Left ventricle myocardium superior (tissue), 1 donor: ENCODE measurements around the gene PRRT1B. TPM values are rescaled to one million over a fixed set of nuclear protein-coding genes. Genes with fewer than 3 reads are reported as not detected.
"Not testable (repeated sequence)": the region's sequence is repeated elsewhere in the genome, so short reads cannot be mapped to it uniquely, and the experiment has no call there.

Source experiments
- ATAC-seq: fragments of 200-7000 bp; cut with Tn5 transposase; one replicate; pipeline ENCODE4 v1.9.1; 2020; ENCODE audit warnings: mild to moderate bottlenecking, moderate library complexity
- DNase-seq: peaks from one replicate; pipeline ENCODE4 v3.0.0-alpha.2; 2020
- intact Hi-C: fragments of 100-400 bp; cut with micrococcal nuclease; formaldehyde crosslinking; loops from one replicate; pipeline ENCODE4 v1.11.0; 2022
- long read RNA-seq: library from polyadenylated mRNA; unstranded; transcript quantifications from one replicate; pipeline ENCODE4 v2.0.0, GENCODE V29; 2021
- total RNA-seq: library from RNA; stranded (reverse); fragmentation: NEBNext Ultra II Directional; extraction: Animal tissue kit (Norgen Biotek cat#: 25700); gene quantifications from one replicate; pipeline ENCODE4 v1.2.1, GENCODE V29; 2021
- donor health status: DM: no; HTN: yes; CAD: no; lungs with severe emphysema.

The PRRT1B gene
- not detected for total RNA-seq
- long read RNA-seq, result 0 reads

- DNase-seq (no peak), ATAC-seq (peak; percentile 28)
- intact Hi-C loops, result no loop called here
Observed at GRCh38 chr9:131545003-131545785, at the start of gene PRRT1B. Gene PRRT1B (plus strand): TSS chr9:131545523. CDS start chr9:131545616, 93 bp downstream.

GRCh38 chr9:131495785-131496184, 49.5 kb upstream of the PRRT1B start:
- ATAC-seq, result no peak
- DNase-seq, result no peak
- intact Hi-C loops, result no loop called here

DNA sequence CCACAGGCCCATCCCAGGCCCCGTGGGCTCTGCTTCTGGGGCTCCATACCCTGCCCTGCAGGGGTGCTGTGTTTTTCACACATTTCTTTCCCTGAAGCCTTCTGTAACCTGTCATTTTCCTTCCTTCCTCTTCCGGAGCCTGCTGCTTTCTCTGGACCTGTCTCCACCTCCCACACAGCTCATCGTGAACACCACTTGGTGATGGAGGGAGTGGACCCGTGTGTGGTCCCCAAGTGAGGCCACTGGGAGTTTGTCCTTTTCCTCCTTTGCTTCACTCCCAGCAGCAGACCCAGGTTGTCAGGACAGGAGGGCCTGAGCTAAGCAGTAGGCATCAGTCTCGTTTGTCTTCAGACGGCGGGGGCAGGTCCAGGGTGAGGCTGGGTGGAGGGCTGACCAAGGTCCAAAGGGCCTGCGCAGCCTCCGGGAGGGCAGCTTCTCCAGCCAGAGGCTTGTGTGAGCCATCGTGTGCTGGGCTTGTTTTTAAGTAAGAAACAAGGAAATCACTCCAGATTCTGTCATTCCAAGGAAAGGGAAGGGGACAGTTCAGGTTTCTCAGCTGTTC, 48.4 kb upstream of the PRRT1B start:
- DNase-seq (no peak), ATAC-seq (no peak)
- intact Hi-C loops, result no loop called here

DNA sequence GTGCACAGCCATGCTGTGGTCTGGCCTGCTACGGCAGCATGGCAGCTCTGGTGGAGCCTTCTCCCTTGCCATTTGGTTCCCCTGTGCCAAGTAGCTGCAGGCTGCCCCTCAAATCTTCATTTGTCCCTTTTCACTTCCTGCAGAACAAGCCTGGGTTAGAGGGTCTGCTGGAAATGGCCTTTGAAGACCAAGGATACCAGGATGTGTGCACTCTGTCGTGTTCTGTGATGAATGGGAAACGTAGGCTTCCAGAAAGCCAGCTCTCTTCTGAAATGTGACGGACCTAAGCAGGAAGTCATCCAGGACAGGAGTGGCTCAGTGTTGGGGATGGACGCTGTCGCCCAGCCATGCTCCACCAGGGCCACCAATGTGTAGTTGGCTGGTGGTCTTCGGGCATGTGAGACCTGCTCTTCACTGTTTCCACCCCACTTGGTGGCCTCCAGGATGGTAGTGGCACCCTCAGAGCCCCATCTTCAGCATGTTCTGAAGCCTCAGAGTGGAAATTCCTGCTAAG, 46.0 kb upstream of the PRRT1B start:
- DNase-seq, result no peak
- ATAC-seq, result no peak
- intact Hi-C loops, result no loop called here

DNA sequence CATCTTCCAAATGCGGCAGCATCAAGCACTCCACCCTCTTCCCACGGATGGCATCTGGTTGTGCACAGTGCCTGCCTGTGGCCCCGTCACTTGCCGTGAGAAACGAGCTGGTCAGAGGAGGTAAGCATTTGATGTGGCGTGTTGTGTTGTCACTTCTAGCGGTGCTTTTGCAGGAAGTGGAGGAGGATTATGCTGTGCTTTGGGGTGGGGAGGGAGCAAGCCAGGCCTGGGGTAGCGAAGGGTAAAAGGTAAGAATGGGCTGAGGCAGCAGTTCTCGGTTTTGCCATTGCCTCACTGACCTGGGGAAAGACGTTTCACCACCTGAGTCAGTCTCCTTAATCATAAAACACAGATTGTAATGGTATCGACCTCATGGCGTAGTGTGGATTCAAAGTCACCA, 44.9 kb upstream of the PRRT1B start:
- ATAC-seq (no peak), DNase-seq (no peak)
- intact Hi-C loops, result no loop called here

DNA sequence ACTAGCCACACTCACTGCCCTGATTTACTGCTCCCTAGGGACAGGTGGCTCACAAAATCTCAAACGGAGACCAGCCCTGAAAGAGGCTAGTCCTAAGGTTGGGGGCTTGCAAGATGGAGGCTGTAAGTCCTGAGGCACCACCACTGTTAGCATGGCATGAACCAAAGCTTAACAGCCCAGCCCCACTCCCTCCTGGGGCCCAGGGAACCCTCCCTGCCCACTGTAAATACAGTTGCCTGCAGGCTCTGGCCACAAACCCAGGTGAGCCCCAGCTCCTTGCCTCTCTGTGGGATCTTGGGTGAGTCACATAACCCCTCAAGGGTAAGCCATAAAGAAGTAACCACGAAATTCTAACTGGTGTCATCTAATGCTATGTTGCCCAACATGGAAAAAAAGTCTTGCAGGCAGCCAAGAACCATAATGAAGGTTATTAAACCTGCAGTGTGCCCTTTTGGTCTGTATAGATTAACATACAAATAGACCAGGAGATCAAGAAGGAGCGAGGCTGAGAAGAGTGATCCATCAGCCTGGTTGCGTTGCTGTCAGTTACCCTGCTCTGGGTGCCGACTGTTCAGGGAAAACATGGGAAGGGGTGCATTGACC, 44.3 kb upstream of the PRRT1B start:
- DNase-seq, result no peak
- ATAC-seq, result no peak
- intact Hi-C loops, result no loop called here

DNA sequence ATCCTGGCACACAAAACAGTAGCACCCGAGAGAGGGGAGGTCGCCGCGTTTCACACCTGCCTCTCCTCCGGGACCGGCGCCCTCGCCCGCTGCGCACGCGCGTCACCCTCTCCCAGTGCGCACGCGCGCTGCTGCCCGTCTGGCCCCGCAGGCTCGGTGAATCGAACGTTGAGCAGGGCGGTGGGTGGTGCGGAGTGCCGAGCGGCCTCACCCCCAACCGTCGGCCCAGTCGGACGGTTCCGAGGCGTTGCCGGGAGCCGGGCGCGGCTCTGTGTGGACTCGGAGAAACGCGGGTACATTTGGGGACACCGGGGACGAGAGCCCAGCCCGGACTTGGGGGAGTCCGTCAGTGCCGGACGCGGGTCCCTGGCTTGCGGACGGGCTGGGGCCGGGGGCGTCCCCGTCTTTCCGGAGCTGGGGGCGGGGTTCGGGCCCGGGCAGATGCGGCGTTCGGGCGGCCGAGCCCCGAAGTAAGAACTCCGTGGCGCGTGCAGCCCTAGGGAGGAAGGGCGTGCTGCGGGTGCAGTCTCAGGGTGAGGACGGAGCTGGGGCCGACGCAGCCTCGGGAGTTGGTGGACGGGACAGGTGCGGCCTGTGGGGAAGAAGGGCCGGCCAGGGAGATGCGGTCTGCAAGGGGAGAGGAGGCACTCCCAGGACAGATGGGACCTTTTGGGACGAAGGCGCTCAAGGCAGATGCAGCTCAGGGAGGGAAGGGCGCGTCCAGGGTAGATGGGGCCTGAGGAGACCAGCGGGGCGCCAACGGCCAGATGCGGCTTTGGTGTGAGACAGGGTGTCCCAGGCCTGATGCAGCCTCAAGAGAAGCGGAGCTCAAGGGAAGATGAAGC, 42.3 kb upstream of the PRRT1B start, which contains the start of gene POMT1:
POMT1 (plus strand) TSS at position 138 of the 845 bp plus-strand sequence. CDS start 1,301 bp downstream, outside the sequence.
- DNase-seq, result peak; percentile 94
- intact Hi-C loops, result no loop called here
- peak; percentile 96 for ATAC-seq

GRCh38 chr9:131503626-131504465, 41.5 kb upstream of the PRRT1B start:
- intact Hi-C loops, result no loop called here
- DNase-seq (no peak), ATAC-seq (peak; percentile 1)

DNA sequence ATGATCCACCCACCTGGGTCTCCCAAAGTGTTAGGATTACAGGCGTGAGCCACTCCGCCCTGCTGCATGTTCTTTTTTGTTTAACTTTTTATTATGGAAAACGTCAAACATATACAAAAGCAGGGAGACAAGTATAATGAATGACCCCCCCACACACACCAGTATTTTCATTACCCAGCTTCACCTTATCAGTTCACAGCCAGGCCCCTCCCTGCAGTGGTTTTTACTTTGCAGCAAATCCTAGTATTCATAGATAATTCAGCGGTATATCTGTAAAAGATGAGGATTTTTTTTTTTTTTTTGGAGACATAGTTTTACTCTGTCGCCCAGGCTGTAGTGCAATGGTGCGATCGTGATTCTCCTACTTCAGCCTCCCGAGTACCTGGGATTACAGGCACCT, 40.3 kb upstream of the PRRT1B start:
- DNase-seq (no peak), ATAC-seq (no peak)
- intact Hi-C loops, result no loop called here

GRCh38 chr9:131511416-131511815, 33.9 kb upstream of the PRRT1B start:
- ATAC-seq, result no peak
- no peak for DNase-seq
- intact Hi-C loops, result no loop called here

DNA sequence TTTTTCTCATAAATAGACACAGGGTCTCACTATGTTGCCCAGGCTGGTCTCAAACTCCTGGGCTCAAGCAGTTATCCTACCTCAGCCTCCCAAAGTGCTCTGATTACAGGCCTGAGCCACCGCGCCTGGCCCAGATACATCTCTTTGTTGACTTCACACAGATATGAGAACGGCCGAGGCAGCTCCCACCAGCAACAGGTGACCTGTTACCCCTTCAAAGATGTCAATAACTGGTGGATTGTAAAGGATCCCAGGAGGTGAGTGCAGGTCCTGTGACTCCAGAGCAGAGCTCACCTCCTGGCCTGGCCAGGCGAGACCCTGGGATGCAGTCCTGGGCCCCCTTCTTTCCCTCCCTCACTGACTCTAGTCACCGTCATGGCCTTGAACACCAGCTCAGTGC, 33.4 kb upstream of the PRRT1B start:
- intact Hi-C loops, result no loop called here
- DNase-seq (no peak), ATAC-seq (no peak)

DNA sequence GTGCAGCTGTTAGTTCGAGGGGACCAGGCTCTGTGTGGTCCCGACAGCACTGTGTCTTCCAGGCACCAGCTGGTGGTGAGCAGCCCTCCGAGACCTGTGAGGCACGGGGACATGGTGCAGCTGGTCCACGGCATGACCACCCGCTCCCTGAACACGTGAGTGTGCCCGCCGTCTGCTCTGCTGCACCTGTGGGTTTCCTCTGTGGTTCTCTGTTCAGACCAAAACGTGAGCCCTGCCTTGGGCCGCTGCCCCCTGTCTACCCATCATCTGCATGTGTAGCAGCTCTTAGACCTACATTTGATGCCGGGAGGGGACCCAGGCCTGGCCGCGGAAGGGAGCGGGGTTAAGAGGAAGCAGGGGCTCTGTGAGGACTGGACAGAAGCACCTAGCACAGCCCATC, 32.1 kb upstream of the PRRT1B start:
- intact Hi-C loops, result no loop called here
- DNase-seq (no peak), ATAC-seq (no peak)

DNA sequence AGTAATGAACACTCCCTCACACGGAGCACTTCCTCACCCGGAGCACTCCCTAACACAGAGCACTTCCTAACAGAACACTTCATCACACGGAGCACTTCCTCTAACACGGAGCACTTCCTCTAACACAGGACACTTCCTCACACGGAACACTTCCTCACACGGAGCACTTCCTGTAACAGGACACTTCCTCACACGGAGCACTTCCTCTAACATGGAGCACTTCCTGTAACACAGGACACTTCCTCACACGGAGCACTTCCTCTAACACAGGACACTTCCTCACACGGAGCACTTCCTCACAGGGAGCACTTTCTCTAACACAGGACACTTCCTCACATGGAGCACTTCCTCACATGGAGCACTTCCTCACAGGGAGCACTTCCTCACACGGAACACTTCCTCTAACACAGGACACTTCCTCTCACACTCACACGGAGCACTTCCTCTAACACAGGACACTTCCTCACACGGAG, 29.7 kb upstream of the PRRT1B start:
- ATAC-seq, DNase-seq, intact Hi-C loops: not testable (repeated sequence)

GRCh38 chr9:131516100-131516499, 29.2 kb upstream of the PRRT1B start:
- ATAC-seq (no peak), DNase-seq (no peak)
- intact Hi-C loops, result no loop called here

- ATAC-seq (peak; percentile 63), DNase-seq (peak; percentile 42)
- intact Hi-C loops, result no loop called here
Observed at GRCh38 chr9:131516930-131517329, 28.4 kb upstream of the PRRT1B start.

GRCh38 chr9:131517761-131518190, 27.5 kb upstream of the PRRT1B start:
- intact Hi-C loops, result no loop called here
- DNase-seq (peak; percentile 65), ATAC-seq (peak; percentile 90)

DNA sequence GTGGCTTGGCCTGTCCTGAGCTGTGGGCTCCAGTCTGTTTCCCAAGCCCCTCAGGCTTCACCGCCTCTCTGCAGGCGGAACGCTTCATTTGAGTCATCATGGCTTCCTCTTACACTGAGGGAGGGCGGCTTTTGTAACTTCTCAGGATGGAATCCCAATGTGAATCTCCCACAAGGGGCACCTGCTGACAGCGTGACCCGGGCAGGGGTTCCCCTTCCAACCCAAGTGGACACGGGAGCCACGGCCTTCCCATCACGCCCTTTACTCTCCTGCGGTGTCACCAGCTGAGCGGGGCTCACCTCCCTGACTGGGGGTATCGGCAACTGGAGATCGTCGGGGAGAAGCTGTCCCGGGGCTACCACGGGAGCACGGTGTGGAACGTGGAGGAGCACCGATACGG, 26.8 kb upstream of the PRRT1B start:
- intact Hi-C loops, result no loop called here
- ATAC-seq (no peak), DNase-seq (no peak)

DNA sequence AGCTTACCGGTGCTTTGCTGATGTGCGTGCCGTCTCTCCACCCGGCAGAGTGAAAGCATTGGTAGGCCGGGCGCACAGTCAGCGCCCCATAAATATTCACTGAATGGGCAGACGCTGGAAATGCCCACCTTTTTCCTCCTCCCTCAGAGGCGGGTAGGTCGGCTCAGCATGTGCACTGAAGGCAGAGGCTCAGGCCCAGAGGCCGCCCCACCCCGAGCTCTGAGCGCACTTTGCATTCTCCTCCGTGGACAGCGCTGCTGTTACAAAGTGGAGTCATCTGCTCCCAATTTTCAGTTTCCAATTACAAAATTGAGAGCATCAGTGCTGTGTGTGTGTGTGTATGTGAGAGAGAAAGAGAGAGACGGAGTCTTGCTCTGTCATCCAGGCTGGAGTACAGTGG, 24.8 kb upstream of the PRRT1B start:
- intact Hi-C loops, result no loop called here
- no peak for ATAC-seq
- no peak for DNase-seq
